GM19023 (cell line): ENCODE data around the gene FTL.
A peak's percentile ranks its signal among the peaks of the same experiment; 100 is the strongest.

Experiments
- ATAC-seq: cut with Tn5 transposase; IDR thresholded peaks from one replicate; pipeline ENCODE4 v1.9.1; 2021; ENCODE audit warnings: mild to moderate bottlenecking, moderate library complexity; ENCODE audit not compliant: unreplicated experiment

FTL gene

GRCh38 chr19:48964205-48965039 lies 687 bp upstream of the FTL start:
- ATAC-seq, result no peak

- ATAC-seq, result peak; percentile 13
These were observed 864 bp downstream of the FTL start for GRCh38 chr19:48965806-48966540.

GRCh38 chr19:48966541-48967345 lies 1.6 kb downstream of the FTL start:
- ATAC-seq, result no peak

- no peak for ATAC-seq
These were observed 2.5 kb downstream of the FTL start for GRCh38 chr19:48967346-48968178.

- no peak for ATAC-seq
These were observed 3.1 kb downstream of the FTL start for GRCh38 chr19:48968179-48968661.

DNA sequence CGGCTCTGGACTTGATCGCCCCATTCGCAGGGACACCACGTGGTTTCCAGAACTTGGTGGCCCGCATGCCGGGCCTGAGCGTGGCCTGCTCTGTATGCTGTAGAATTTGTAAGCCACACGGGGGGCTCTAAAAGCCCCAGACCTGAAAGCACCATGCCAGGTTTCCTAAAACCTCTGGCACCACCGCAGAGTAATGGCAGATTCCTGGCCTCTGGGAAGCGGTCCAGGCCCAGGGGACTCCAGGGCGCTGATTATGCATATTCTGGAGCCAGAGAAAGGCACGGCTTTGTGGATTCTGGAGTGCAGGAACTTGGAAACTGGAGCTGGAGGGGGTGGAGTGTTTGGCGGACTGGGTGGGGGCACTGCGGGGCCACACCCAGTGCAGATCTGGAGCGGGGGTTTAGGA lies 3.7 kb downstream of the FTL start:
- ATAC-seq, result no peak

GRCh38 chr19:48969276-48970138 lies 4.4 kb downstream of the FTL start:
- no peak for ATAC-seq

- ATAC-seq, result no peak
These were observed 5.1 kb downstream of the FTL start for GRCh38 chr19:48970139-48970766.

DNA sequence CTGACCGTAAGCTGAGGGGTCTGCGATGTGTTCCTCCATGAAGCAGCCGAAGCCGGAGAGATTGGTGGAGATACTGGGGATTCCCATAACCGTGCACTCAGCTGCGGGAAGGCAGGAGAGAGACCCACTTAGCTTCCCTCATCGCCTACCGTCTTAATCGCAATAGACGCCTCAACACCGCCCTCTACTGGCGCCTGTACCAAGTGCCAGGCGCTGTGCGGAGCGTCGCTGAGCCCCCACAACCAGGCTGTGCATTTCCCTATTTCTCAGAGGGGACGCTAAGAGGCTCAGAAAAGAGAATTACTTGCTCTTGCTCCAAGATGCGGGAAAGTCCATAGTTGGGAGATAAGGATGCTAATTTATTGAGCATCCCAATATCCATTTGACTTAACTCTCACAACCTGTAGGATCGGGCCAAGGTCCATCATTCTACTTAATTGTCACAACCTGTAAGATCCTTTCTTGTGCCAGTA lies 5.8 kb downstream of the FTL start:
- ATAC-seq, result no peak

DNA sequence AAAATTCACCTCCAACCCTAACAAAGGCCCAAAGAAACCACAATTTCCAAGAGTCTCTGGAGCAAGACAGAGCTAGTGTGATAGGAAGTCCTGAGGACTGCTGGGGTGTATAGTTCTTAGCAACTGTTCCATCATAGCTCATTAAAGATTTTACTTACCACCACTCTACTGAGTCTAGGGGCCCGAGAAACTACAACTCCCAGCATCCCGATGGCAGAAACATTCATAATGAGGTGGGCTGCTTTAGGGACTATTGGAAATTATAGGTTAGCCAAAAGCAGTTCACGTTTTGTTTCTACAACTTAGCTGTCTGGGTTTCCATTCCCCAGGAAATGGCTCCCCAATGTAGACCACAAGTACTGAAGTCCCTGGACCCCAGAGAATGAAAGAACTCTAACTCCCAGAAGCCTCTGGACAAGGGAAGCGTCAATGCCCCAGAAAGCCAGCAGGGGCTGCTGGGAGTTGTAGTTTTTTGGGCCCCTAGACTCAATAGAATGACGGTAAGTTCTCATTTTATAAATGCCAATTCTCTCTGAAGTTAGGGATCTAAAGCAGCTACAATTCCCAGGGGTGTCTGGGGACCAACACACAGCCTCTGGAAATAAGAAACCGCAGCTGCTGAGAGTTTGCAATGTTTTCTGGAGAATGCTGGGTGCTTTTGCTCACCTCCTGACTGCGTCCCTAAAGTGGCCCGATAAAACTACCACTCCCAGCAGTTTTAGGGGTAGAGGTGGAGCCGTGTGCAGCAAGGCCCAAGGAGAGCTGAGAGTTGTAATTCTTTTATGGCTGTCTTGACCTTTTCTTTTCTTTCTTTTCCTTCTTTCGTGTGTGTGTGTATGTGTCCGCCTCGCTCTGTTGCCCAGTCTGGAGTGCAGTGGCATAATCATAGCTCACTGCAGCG lies 11.1 kb downstream of the FTL start:
- ATAC-seq, result no peak

DNA sequence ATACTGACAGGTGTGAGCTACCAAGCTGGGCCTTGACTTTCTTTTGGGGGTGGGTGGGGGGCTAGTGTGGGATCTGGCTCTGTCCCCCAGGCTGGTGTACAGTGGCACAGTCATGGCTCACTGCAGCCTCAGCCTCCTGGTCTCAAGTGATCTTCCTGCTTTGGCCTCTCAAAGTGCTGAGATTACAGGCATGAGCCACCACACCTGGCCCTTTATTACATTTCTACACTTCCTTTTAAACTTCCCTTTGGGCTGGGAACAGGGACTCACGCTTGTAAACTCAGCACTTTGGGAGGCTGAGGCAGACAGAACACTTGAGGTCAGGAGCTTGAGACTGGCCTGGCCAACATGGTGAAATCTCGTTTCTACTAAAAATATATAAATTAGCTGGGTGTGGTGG lies 12.0 kb downstream of the FTL start:
- ATAC-seq, result no peak

- ATAC-seq, result no peak
These were observed 17.2 kb downstream of the FTL start for GRCh38 chr19:48982280-48982679.

GRCh38 chr19:48985711-48986110 lies 20.6 kb downstream of the FTL start:
- no peak for ATAC-seq

DNA sequence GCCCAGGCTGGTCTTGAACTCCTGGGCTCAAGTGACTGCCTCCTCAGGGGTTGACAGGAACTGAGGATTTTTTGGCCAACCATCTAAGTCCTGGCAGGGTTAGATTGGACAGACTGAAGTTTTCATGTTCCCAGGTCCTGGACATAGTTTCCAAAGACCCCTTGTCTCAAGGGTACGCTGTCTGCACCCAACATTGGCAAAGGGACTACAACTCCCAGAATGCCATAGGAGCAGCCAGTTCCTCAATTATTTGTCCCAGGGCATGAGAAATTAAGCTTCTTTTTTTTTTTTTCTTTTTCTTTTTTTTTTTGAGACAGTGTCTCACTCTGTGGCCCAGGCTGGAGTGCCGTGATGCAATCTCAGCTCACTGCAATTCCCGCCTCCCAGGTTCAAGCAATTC lies 21.1 kb downstream of the FTL start:
- ATAC-seq, result no peak

GRCh38 chr19:48987323-48987722 lies 22.2 kb downstream of the FTL start:
- no peak for ATAC-seq

DNA sequence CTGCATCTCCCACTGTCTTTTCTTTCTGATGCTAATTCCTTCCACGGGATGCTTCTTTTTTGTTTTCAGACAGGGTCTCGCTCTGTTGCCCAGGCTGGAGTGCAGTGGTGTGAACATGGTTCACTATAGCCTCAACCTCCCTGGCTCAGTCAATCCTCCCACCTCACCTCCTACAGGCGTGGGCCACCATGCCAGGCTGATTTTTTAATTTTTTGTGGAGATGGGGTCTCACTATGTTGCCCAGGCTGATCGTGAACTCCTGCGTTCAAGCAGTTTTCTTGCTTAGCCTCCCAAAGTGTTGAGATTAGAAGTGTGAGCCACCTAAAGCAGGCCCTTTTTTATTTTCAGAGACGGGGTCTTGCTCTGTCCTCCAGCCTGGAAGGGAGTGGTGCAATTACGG lies 23.2 kb downstream of the FTL start:
- no peak for ATAC-seq

- ATAC-seq, result no peak
These were observed 23.8 kb downstream of the FTL start for GRCh38 chr19:48988860-48989259.
